ENCODE results near the gene SEC22B. TPM values are rescaled to one million over a fixed set of nuclear protein-coding genes. Genes with fewer than 3 reads are reported as not detected.
"Not testable (repeated sequence)": the region's sequence is repeated elsewhere in the genome, so short reads cannot be mapped to it uniquely, and the experiment has no call there.

SEC22B gene
- total and polyA plus RNA-seq, 5 donors from 2014 or later, result 16.4 to 24.9 (median 19.5) TPM

GRCh38 chr1:120120525-120120924, 55.8 kb downstream of the SEC22B start:
- H3K36me3 Mint-ChIP-seq; ATAC-seq (ENCODE audit: low read depth in 2 of 2); H3K4me1 ChIP-seq (ENCODE audit: control insufficient read depth, insufficient read depth, low read length, poor library complexity, severe bottlenecking); H3K9me3 ChIP-seq (ENCODE audit: control insufficient read depth in 2 of 2, low read length in 2 of 2); H3K27me3 Mint-ChIP-seq; DNase-seq; H3K27me3 ChIP-seq (ENCODE audit: control insufficient read depth, insufficient read depth, low read length); H3K27ac ChIP-seq (ENCODE audit: insufficient read depth, low read length, poor library complexity, severe bottlenecking); H3K36me3 ChIP-seq (ENCODE audit: control insufficient read depth, insufficient read depth, low read length); H3K9me3 Mint-ChIP-seq; H3K4me3 Mint-ChIP-seq; H3K4me3 ChIP-seq (ENCODE audit: low read depth, low read length); H3K27ac Mint-ChIP-seq: not testable (repeated sequence)
- peaks cover 0 to 19% (median 4%) of the 10 kb centered on the region in 4 donors for H3K4me1 Mint-ChIP-seq

- not testable (repeated sequence) for H3K4me3 ChIP-seq (ENCODE audit: low read depth, low read length)
Measured at GRCh38 chr1:120117371-120118177, 58.7 kb downstream of the SEC22B start.

GRCh38 chr1:120116094-120116493, 60.2 kb downstream of the SEC22B start:
- not testable (repeated sequence) for H3K9me3 Mint-ChIP-seq; DNase-seq; H3K9me3 ChIP-seq (ENCODE audit: control insufficient read depth in 2 of 2, low read length in 2 of 2); H3K27me3 Mint-ChIP-seq; H3K4me1 Mint-ChIP-seq; H3K4me1 ChIP-seq (ENCODE audit: control insufficient read depth, insufficient read depth, low read length, poor library complexity, severe bottlenecking); H3K27ac Mint-ChIP-seq; H3K27me3 ChIP-seq (ENCODE audit: control insufficient read depth, insufficient read depth, low read length); H3K27ac ChIP-seq (ENCODE audit: insufficient read depth, low read length, poor library complexity, severe bottlenecking); H3K4me3 ChIP-seq (ENCODE audit: low read depth, low read length); H3K36me3 Mint-ChIP-seq; H3K4me3 Mint-ChIP-seq; ATAC-seq (ENCODE audit: low read depth in 2 of 2); H3K36me3 ChIP-seq (ENCODE audit: control insufficient read depth, insufficient read depth, low read length)

More at GRCh38 chr1:120117371-120118177, 58.7 kb downstream of the SEC22B start:
- not testable (repeated sequence) for H3K9me3 Mint-ChIP-seq; H3K4me1 ChIP-seq (ENCODE audit: control insufficient read depth, insufficient read depth, low read length, poor library complexity, severe bottlenecking); H3K27me3 Mint-ChIP-seq; H3K36me3 Mint-ChIP-seq; H3K27ac ChIP-seq (ENCODE audit: insufficient read depth, low read length, poor library complexity, severe bottlenecking); H3K27ac Mint-ChIP-seq; H3K9me3 ChIP-seq (ENCODE audit: control insufficient read depth in 2 of 2, low read length in 2 of 2); H3K36me3 ChIP-seq (ENCODE audit: control insufficient read depth, insufficient read depth, low read length); H3K4me1 Mint-ChIP-seq; DNase-seq; ATAC-seq (ENCODE audit: low read depth in 2 of 2); H3K4me3 Mint-ChIP-seq; H3K27me3 ChIP-seq (ENCODE audit: control insufficient read depth, insufficient read depth, low read length)

GRCh38 chr1:120113134-120113533, 63.2 kb downstream of the SEC22B start:
- not testable (repeated sequence) for H3K4me3 ChIP-seq (ENCODE audit: low read depth, low read length); H3K27ac Mint-ChIP-seq; H3K27ac ChIP-seq (ENCODE audit: insufficient read depth, low read length, poor library complexity, severe bottlenecking); H3K9me3 ChIP-seq (ENCODE audit: control insufficient read depth in 2 of 2, low read length in 2 of 2); DNase-seq; H3K9me3 Mint-ChIP-seq; H3K27me3 ChIP-seq (ENCODE audit: control insufficient read depth, insufficient read depth, low read length); H3K36me3 Mint-ChIP-seq; H3K4me1 ChIP-seq (ENCODE audit: control insufficient read depth, insufficient read depth, low read length, poor library complexity, severe bottlenecking); H3K4me1 Mint-ChIP-seq; ATAC-seq (ENCODE audit: low read depth in 2 of 2); H3K27me3 Mint-ChIP-seq; H3K4me3 Mint-ChIP-seq; H3K36me3 ChIP-seq (ENCODE audit: control insufficient read depth, insufficient read depth, low read length)

- ATAC-seq (ENCODE audit: low read depth in 2 of 2); H3K4me3 ChIP-seq (ENCODE audit: low read depth, low read length); H3K9me3 Mint-ChIP-seq; DNase-seq; H3K27ac ChIP-seq (ENCODE audit: insufficient read depth, low read length, poor library complexity, severe bottlenecking); H3K27me3 ChIP-seq (ENCODE audit: control insufficient read depth, insufficient read depth, low read length); H3K27me3 Mint-ChIP-seq; H3K4me1 Mint-ChIP-seq; H3K36me3 Mint-ChIP-seq; H3K36me3 ChIP-seq (ENCODE audit: control insufficient read depth, insufficient read depth, low read length); H3K27ac Mint-ChIP-seq; H3K4me1 ChIP-seq (ENCODE audit: control insufficient read depth, insufficient read depth, low read length, poor library complexity, severe bottlenecking); H3K9me3 ChIP-seq (ENCODE audit: control insufficient read depth in 2 of 2, low read length in 2 of 2); H3K4me3 Mint-ChIP-seq: not testable (repeated sequence)
Measured at GRCh38 chr1:120112212-120112611, 64.1 kb downstream of the SEC22B start.

- H3K36me3 ChIP-seq (ENCODE audit: control insufficient read depth, insufficient read depth, low read length); H3K27me3 Mint-ChIP-seq; H3K27ac ChIP-seq (ENCODE audit: insufficient read depth, low read length, poor library complexity, severe bottlenecking); H3K9me3 Mint-ChIP-seq; H3K4me1 Mint-ChIP-seq; H3K4me1 ChIP-seq (ENCODE audit: control insufficient read depth, insufficient read depth, low read length, poor library complexity, severe bottlenecking); H3K4me3 Mint-ChIP-seq; H3K9me3 ChIP-seq (ENCODE audit: control insufficient read depth in 2 of 2, low read length in 2 of 2); H3K27ac Mint-ChIP-seq; H3K4me3 ChIP-seq (ENCODE audit: low read depth, low read length); ATAC-seq (ENCODE audit: low read depth in 2 of 2); DNase-seq; H3K27me3 ChIP-seq (ENCODE audit: control insufficient read depth, insufficient read depth, low read length); H3K36me3 Mint-ChIP-seq: not testable (repeated sequence)
Measured at GRCh38 chr1:120111771-120112170, 64.5 kb downstream of the SEC22B start.

- H3K4me3 Mint-ChIP-seq; H3K27me3 ChIP-seq (ENCODE audit: control insufficient read depth, insufficient read depth, low read length); H3K4me1 ChIP-seq (ENCODE audit: control insufficient read depth, insufficient read depth, low read length, poor library complexity, severe bottlenecking); H3K27ac Mint-ChIP-seq; H3K36me3 Mint-ChIP-seq; H3K36me3 ChIP-seq (ENCODE audit: control insufficient read depth, insufficient read depth, low read length); H3K27me3 Mint-ChIP-seq; H3K27ac ChIP-seq (ENCODE audit: insufficient read depth, low read length, poor library complexity, severe bottlenecking); H3K4me3 ChIP-seq (ENCODE audit: low read depth, low read length); H3K4me1 Mint-ChIP-seq; H3K9me3 ChIP-seq (ENCODE audit: control insufficient read depth in 2 of 2, low read length in 2 of 2); ATAC-seq (ENCODE audit: low read depth in 2 of 2); H3K9me3 Mint-ChIP-seq; DNase-seq: not testable (repeated sequence)
Measured at GRCh38 chr1:120111008-120111407, 65.3 kb downstream of the SEC22B start.

GRCh38 chr1:120109656-120110055, 66.7 kb downstream of the SEC22B start:
- H3K9me3 ChIP-seq (ENCODE audit: control insufficient read depth in 2 of 2, low read length in 2 of 2); H3K27ac ChIP-seq (ENCODE audit: insufficient read depth, low read length, poor library complexity, severe bottlenecking); H3K36me3 Mint-ChIP-seq; ATAC-seq (ENCODE audit: low read depth in 2 of 2); H3K36me3 ChIP-seq (ENCODE audit: control insufficient read depth, insufficient read depth, low read length); H3K4me1 ChIP-seq (ENCODE audit: control insufficient read depth, insufficient read depth, low read length, poor library complexity, severe bottlenecking); H3K27ac Mint-ChIP-seq; H3K4me3 Mint-ChIP-seq; H3K9me3 Mint-ChIP-seq; H3K4me3 ChIP-seq (ENCODE audit: low read depth, low read length); H3K27me3 ChIP-seq (ENCODE audit: control insufficient read depth, insufficient read depth, low read length); H3K27me3 Mint-ChIP-seq; DNase-seq; H3K4me1 Mint-ChIP-seq: not testable (repeated sequence)
